ENCODE measurements around the gene C10orf71. TPM values are rescaled to one million over a fixed set of nuclear protein-coding genes. Genes with fewer than 3 reads are reported as not detected.

Gene C10orf71, protein sequence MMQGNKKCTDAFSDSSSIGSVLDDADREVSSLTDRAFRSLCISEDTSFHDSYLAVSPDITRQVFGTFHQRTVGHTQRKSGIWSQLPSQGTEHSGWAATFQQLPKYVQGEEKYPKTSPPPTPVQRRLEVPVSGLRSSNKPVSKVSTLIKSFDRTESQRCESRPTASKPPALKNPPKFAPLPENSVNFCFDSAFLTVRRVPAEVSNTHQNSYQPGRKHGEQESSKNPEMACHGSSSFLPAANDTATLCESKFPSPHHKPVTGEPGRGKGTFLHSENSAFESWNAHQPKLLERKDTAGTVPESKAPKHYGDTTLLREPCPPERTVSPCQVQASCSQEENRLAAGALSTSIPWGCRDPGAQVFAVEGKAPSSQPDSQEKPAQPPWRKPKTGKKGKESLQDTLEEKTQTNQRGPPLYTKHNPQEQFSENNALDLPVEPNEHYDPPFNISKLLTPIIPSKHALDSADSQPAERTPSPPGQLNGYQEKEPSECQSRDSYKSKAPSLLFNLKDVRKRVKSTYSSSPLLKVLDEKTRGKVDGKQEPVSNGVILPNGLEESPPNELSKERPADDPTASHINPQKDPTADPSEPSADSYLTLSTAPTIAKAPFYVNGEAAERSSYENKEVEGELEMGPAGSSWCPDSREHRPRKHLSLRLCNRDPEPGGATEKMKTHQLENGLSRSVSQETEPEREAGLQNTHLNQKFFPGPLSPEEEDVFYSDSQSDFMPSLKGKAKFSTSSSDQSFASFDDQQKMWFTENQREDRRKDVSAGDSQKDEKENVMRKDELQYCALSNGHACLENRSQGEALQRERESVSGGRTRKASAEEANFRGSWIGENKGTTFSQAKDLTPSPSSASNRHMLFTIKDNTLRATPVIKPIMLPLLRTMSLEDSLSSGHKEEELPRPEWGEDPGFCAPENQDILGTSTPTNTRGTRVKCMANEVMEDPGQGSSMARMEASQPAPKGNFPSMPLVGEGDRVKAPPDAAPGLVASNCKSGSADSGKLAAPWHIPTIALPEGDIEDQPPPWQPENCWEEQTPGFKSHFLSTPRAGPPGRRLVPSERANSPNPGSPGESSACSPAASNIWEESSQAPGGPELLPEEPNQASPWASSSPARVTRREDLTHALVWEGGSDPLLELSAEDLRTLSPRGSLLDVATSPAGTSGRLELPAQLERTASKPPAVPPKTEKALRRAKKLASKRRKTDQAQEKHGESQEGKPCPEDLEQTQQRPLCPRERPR (N-terminal part only)
- total RNA-seq: not detected in 2 replicates

DNA sequence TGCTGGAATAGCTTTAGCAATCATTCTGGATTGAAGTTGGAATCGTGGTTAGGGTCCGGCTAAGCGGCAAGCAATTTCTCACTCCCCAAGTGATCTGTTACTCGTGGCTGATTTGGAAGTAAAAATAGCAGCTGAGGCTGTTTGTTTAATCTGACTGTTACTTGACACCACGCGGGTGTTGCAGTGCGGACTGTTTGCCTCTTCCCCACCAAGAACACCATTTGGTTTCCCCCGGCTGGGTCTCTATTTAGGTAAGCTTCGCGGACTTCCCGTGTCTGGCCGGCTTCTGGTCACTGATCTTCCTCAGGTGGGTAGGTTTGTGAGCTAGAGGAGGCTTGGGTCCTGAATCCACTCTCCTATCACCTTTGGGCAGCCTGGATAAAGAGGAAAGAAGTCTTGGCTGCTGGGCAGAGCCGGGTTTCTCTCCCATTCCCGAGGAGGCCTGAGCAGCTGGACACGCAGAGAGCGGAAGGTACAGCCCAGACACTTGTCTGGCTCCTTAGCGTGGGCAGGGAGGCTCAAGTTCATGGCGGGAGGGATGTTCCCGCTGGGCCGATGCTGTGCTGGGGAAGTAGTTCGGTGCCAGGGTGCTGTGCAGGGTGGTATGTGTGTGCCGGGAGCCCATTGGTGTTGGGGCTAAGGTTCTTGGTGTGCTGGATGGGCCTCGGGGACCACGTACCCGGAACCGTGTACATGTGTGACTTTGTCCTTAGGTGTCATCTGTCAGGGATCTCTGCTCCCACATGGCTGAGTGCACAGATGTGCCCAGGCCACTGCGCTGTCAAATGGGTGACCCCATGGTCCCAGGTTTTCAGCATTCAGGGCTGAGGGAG, at the start of gene C10orf71:
Gene C10orf71 (plus strand): TSS at position 188 of the 833 bp plus-strand sequence. CDS start 23,376 bp downstream, outside the sequence.

Other genes with a start within 250 kb of the C10orf71 start
- 0.77 and 4.5 TPM in 2 replicates for gene VSTM4, start 183.6 kb upstream of the C10orf71 start, total RNA-seq
- 0.28 TPM in 1 of 2 replicates, not detected in the other for gene FAM170B, start 165.1 kb upstream of the C10orf71 start, total RNA-seq
- 0.58 and 4.2 TPM in 2 replicates for gene TMEM273, start 110.8 kb upstream of the C10orf71 start, total RNA-seq
- gene DRGX, start 96.9 kb downstream of the C10orf71 start, total RNA-seq: not detected in 2 replicates
- 62.7 and 78.9 TPM in 2 replicates for gene ERCC6, start 240.0 kb downstream of the C10orf71 start, total RNA-seq